HepG2 (cell line): ENCODE data around the gene LHPP. TPM values are rescaled to one million over a fixed set of nuclear protein-coding genes. Genes with fewer than 3 reads are reported as not detected.

Experiments
- BCL6 ChIP-seq: IDR thresholded peaks from 2 replicates; pipeline ENCODE4 v1.6.1; 2016; ENCODE audit warnings: missing genetic modification reagents, missing compliant biosample characterization
- CC2D1A ChIP-seq: sonication (generic); formaldehyde crosslinking; IDR thresholded peaks from 2 replicates; pipeline ENCODE4 v1.8.1; 2023; ENCODE audit warnings: mild to moderate bottlenecking, missing genetic modification reagents
- ETV5 ChIP-seq: IDR thresholded peaks from 2 replicates; pipeline ENCODE4 v1.6.1; 2018; ENCODE audit warnings: missing biosample characterization, missing genetic modification reagents, inconsistent platforms, borderline replicate concordance
- HNRNPUL1 ChIP-seq: fragments of 200-400 bp; formaldehyde crosslinking; IDR thresholded peaks from 2 replicates; pipeline ENCODE4 v1.6.1; 2017; ENCODE audit warnings: low read depth, mild to moderate bottlenecking, low read length, moderate library complexity
- JARID2 ChIP-seq: sonication (generic); formaldehyde crosslinking; IDR thresholded peaks from 2 replicates; pipeline ENCODE4 v1.8.1; 2023; ENCODE audit warnings: missing genetic modification reagents, inconsistent platforms; ENCODE audit not compliant: insufficient replicate concordance
- NR2F6 ChIP-seq, 2 experiments: IDR thresholded peaks; 2 replicates each; pipeline ENCODE4 v1.6.1; 2016; ENCODE audit warnings: antibody characterized with exemption in 1 of 2, mild to moderate bottlenecking in 1 of 2
- PBX2 ChIP-seq: IDR thresholded peaks from 2 replicates; pipeline ENCODE4 v1.6.1; 2016; ENCODE audit warnings: control low read depth
- PCBP1 ChIP-seq: fragments of 200-400 bp; formaldehyde crosslinking; IDR thresholded peaks from 2 replicates; pipeline ENCODE4 v1.6.1; 2017; ENCODE audit warnings: mild to moderate bottlenecking, low read depth, low read length, borderline replicate concordance
- PREB ChIP-seq: sonication (generic); formaldehyde crosslinking; IDR thresholded peaks from 2 replicates; pipeline ENCODE4 v1.4.0; 2020; ENCODE audit warnings: missing genetic modification reagents
- SNAPC5 ChIP-seq: sonication (generic); formaldehyde crosslinking; IDR thresholded peaks from 2 replicates; pipeline ENCODE4 v1.8.1; 2023; ENCODE audit warnings: mild to moderate bottlenecking, missing genetic modification reagents, borderline replicate concordance
- SOX13 ChIP-seq, 3 experiments: fragments of 450-650 bp in 1 of 3; sonication (generic) in 1 of 3; formaldehyde crosslinking in 1 of 3; IDR thresholded peaks in 2 of 3; conservative IDR thresholded peaks in 1 of 3; 2 replicates each; pipeline versions ENCODE4 v1.5.0 to v1.6.1; 2016 to 2020; ENCODE audit warnings: antibody characterized with exemption in 1 of 3, mild to moderate bottlenecking in 1 of 3, missing compliant biosample characterization in 1 of 3, missing genetic modification reagents in 1 of 3, moderate library complexity in 1 of 3
- SSRP1 ChIP-seq: IDR thresholded peaks from 2 replicates; pipeline ENCODE4 v1.6.1; 2016; ENCODE audit warnings: control low read depth
- ZBTB43 ChIP-seq: sonication (generic); formaldehyde crosslinking; conservative IDR thresholded peaks from 2 replicates; pipeline ENCODE4 v1.4.0; 2020; ENCODE audit warnings: missing genetic modification reagents
- ZHX2 ChIP-seq, 2 experiments: sonication (generic) in 1 of 2; formaldehyde crosslinking in 1 of 2; IDR thresholded peaks; 2 replicates each; pipeline versions ENCODE4 v1.6.1 to v1.9.0; 2014 to 2022; ENCODE audit warnings: antibody characterized with exemption in 1 of 2, borderline replicate concordance in 1 of 2, inconsistent platforms in 1 of 2, low read depth in 1 of 2, missing genetic modification reagents in 1 of 2
- ZNF430 ChIP-seq: sonication (generic); formaldehyde crosslinking; IDR thresholded peaks from 2 replicates; pipeline ENCODE4 v1.9.0; 2021; ENCODE audit warnings: mild to moderate bottlenecking, missing genetic modification reagents
- ZNF790 ChIP-seq: sonication (generic); formaldehyde crosslinking; IDR thresholded peaks from 2 replicates; pipeline ENCODE4 v1.8.0; 2022; ENCODE audit warnings: missing genetic modification reagents, mild to moderate bottlenecking, borderline replicate concordance
- polyA plus RNA-seq, 8 experiments: library from polyadenylated mRNA; depleted of rRNA in 3 of 8; stranded (reverse) in 7 of 8; unstranded in 1 of 8; fragments of >200 nt; fragmentation: Illumina TruSeq in 4 of 8; extraction: Trizol in 4 of 8; gene quantifications; 2 replicates each; pipeline versions ENCODE4 v1.2.1 to v1.2.3, GENCODE V29; 2011 to 2016; ENCODE audit warnings: low read depth in 4 of 8, missing spikeins in 1 of 8, mixed read lengths in 1 of 8; ENCODE audit not compliant: insufficient read depth in 1 of 8
- total RNA-seq, 5 experiments: library from RNA; depleted of rRNA; stranded (reverse); fragments of >200 nt; fragmentation: Illumina TruSeq; extraction: Trizol; gene quantifications; 2 replicates each; pipeline ENCODE4 v1.2.3, GENCODE V29; 2016; ENCODE audit warnings: low read depth in 1 of 5

LHPP gene
- total and polyA plus RNA-seq, 2 of the 13 experiments (the other 11 are each of a cell fraction or from before 2014, with no cell fraction given): 5.2 to 13.1 TPM

- TF ChIP-seq PREB: no peak
- no peak for TF ChIP-seq ZHX2 (IDR thresholded peaks at IDR 0.05; ENCODE audit: low read depth)
- no peak for TF ChIP-seq ZHX2 (CRISPR knock-in tag; IDR thresholded peaks at IDR 0.05; ENCODE audit: borderline replicate concordance)
- 0 out of 2 replicates have a peak, but pooled peaks have one; percentile 43 for TF ChIP-seq BCL6 (CRISPR knock-in tag)
- TF ChIP-seq SNAPC5: 0 out of 2 replicates have a peak, but pooled peaks have one; percentile 37
- no peak for TF ChIP-seq CC2D1A (CRISPR knock-in tag)
- peak; percentile 81; the same call in 1 of the 2 replicates for TF ChIP-seq PCBP1
- peak; percentile 53; the same call in 1 of the 2 replicates for TF ChIP-seq ETV5 (CRISPR knock-in tag)
- no peak for TF ChIP-seq HNRNPUL1
- no peak for TF ChIP-seq SOX13 (IDR thresholded peaks at IDR 0.05)
- peak in 1 of 2 experiments; percentile 37; a peak in 1 of 4 replicates for TF ChIP-seq SOX13 (CRISPR knock-in tag; conservative IDR thresholded peaks at IDR 0.05 in 1 of 2, IDR thresholded peaks at IDR 0.05 in 1 of 2)
- 0 out of 2 replicates have a peak, but pooled peaks have one; percentile 17 for TF ChIP-seq SSRP1
- no peak for TF ChIP-seq ZNF790 (CRISPR knock-in tag)
- TF ChIP-seq ZBTB43 (CRISPR knock-in tag): 0 out of 2 replicates have a peak, but pooled peaks have one; percentile 26
- TF ChIP-seq ZNF430 (CRISPR knock-in tag): peak; percentile 64; the same call in 1 of the 2 replicates
- TF ChIP-seq JARID2: peak; percentile 61
- TF ChIP-seq NR2F6 (IDR thresholded peaks at IDR 0.05): peak; percentile 4; the same call in 1 of the 2 replicates
- peak; percentile 76 for TF ChIP-seq NR2F6 (CRISPR knock-in tag; IDR thresholded peaks at IDR 0.05)
- no peak for TF ChIP-seq PBX2 (CRISPR knock-in tag)
Observed at GRCh38 chr10:124605856-124606812, 144.5 kb downstream of the LHPP start (continued).
